Measurements from ENCODE around the gene OR7A10.

Gene OR7A10

DNA sequence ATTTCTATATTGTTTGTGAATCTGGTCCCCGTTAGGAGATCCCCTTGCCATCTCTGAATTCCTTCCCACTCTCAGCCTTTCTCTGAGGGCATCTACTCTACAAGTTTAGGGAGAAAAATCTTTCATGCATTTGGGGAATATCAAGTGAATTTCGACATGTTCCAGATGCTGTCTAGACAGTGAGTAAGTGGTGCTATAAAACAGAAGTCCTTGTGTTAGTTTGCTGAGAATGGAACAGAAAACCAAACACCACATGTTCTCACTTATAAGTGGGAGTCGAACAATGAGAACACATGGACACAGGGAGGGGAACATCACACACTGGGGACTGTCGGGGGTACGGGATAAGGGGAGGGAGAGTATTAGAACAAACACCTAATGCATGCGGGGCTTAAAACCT lies 5.1 kb downstream of the OR7A10 start:
- no peak overlapping the region for H3K4me3 ChIP-seq (ENCODE audit: low read depth, low read length)
- no peak for TF ChIP-seq CTCF (IDR thresholded peaks at IDR 0.05; ENCODE audit: control insufficient read depth, extremely low read depth, insufficient read depth)
- no peak for DNase-seq (ENCODE audit: low read depth)

GRCh38 chr19:14843169-14843568 lies 5.6 kb downstream of the OR7A10 start:
- no peak for TF ChIP-seq CTCF (IDR thresholded peaks at IDR 0.05; ENCODE audit: control insufficient read depth, extremely low read depth, insufficient read depth)

DNA sequence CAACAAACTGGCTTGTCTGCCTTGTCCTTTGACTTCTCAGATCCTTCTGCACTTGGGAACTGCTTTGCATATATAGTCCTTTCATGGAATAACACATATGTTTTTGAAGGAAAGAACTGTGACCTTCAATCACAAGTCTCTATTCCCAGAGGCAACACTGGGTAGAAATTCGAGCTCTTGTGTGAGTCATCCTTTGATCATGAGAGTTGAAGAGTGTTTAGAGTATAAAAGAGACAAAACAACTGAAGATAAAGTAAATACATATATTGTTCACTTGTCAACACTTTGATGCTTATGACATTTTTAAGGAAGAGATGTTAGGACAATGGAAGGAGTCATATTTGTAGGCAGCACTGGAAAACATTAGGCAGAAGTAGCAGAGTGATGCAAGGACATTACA lies 8.5 kb downstream of the OR7A10 start:
- DNase-seq (ENCODE audit: low read depth): no peak
- no peak for TF ChIP-seq CTCF (IDR thresholded peaks at IDR 0.05; ENCODE audit: control insufficient read depth, extremely low read depth, insufficient read depth)
- H3K4me3 ChIP-seq (ENCODE audit: low read depth, low read length): no peak overlapping the region

More at GRCh38 chr19:14843169-14843568, 5.6 kb downstream of the OR7A10 start:
- H3K4me3 ChIP-seq (ENCODE audit: low read depth, low read length): no peak overlapping the region
- DNase-seq (ENCODE audit: low read depth): no peak

DNA sequence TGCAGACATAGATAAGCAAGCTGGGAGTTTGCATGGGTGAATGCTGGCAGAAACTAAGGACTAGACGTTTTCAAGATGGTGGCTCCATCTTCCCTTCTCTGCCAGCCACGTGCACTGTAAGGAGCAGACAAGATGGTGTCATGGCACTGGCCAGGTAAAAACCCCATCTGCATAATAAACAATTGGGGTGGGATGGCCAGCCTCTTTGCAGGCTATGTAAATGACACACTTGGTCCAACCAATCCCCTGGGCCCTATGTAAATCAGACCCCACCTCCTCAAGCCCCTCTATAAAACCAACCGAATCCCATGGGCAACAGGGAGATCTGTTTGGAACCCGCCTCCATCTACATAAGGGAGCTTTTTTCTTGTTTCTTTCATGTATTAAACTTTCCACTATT lies 11.3 kb downstream of the OR7A10 start:
- no peak for DNase-seq (ENCODE audit: low read depth)
- no peak for TF ChIP-seq CTCF (IDR thresholded peaks at IDR 0.05; ENCODE audit: control insufficient read depth, extremely low read depth, insufficient read depth)
- H3K4me3 ChIP-seq (ENCODE audit: low read depth, low read length): no peak overlapping the region

- no peak for TF ChIP-seq CTCF (IDR thresholded peaks at IDR 0.05; ENCODE audit: control insufficient read depth, extremely low read depth, insufficient read depth)
- H3K4me3 ChIP-seq (ENCODE audit: low read depth, low read length): no peak within 1 kb of the TSS
- no peak for DNase-seq (ENCODE audit: low read depth)
These were observed 13.7 kb downstream of the OR7A10 start, which contains the start of the genes OR7A5 and OR7C1 for GRCh38 chr19:14835011-14835410. Gene OR7A5, minus strand, starts transcription at chr19:14835185. Its CDS starts 6,944 bp downstream, at chr19:14828241. Gene OR7C1, minus strand, starts transcription at chr19:14835185. Its CDS starts 35,049 bp downstream, at chr19:14800136.

DNA sequence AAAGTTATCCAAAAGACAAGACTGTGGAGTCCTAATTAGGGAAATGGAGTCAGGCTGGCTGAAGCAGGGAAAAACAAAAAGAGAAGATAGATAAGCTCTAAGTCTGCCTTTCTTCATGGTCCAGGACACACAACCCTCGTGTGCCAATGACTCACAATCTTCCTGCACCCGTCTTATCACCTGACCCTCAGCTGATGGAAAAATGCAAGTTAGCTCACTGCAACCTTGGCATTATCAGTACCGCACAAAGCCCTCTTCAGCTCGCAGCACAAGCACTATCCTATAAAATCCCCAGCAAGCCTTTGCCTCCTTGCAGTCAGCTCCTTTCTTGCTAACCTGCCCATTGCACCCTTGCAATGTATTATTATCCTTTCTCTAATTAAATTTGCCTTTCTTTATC lies 18.0 kb downstream of the OR7A10 start:
- no peak for DNase-seq (ENCODE audit: low read depth)

More for the DNA sequence above, 18.0 kb downstream of the OR7A10 start:
- TF ChIP-seq CTCF (IDR thresholded peaks at IDR 0.05; ENCODE audit: control insufficient read depth, extremely low read depth, insufficient read depth): no peak
- no peak overlapping the region for H3K4me3 ChIP-seq (ENCODE audit: low read depth, low read length)

All from LNCaP clone FGC (cell line).